HepG2 (cell line): ENCODE measurements around the gene TM4SF5. TPM values are rescaled to one million over a fixed set of nuclear protein-coding genes. Genes with fewer than 3 reads are reported as not detected.

Experiments
- ADNP ChIP-seq: sonication (generic); formaldehyde crosslinking; IDR thresholded peaks from 2 replicates; pipeline ENCODE4 v1.4.0; 2020; ENCODE audit warnings: missing genetic modification reagents
- CENPT ChIP-seq: sonication (generic); formaldehyde crosslinking; IDR thresholded peaks from 2 replicates; pipeline ENCODE4 v1.8.0; 2022; ENCODE audit warnings: low read depth, mild to moderate bottlenecking, moderate library complexity, missing genetic modification reagents
- CSRNP2 ChIP-seq: sonication (generic); formaldehyde crosslinking; conservative IDR thresholded peaks from 2 replicates; pipeline ENCODE4 v1.8.0; 2022; ENCODE audit warnings: low read depth, missing genetic modification reagents
- ERF ChIP-seq: IDR thresholded peaks from 2 replicates; pipeline ENCODE4 v1.6.1; 2018; ENCODE audit warnings: missing biosample characterization, missing genetic modification reagents
- ETV5 ChIP-seq: IDR thresholded peaks from 2 replicates; pipeline ENCODE4 v1.6.1; 2018; ENCODE audit warnings: missing biosample characterization, missing genetic modification reagents, inconsistent platforms, borderline replicate concordance
- HNF4A ChIP-seq: sonication (generic); formaldehyde crosslinking; IDR thresholded peaks from 2 replicates; pipeline ENCODE4 v1.4.0; 2020; ENCODE audit warnings: missing genetic modification reagents
- ISL2 ChIP-seq: sonication (generic); formaldehyde crosslinking; IDR thresholded peaks from 2 replicates; pipeline ENCODE4 v1.5.0; 2020; ENCODE audit warnings: missing genetic modification reagents
- MBNL3 ChIP-seq: fragments of 250-450 bp; sonication (Bioruptor Pico); conservative IDR thresholded peaks from 2 replicates; pipeline ENCODE4 v1.8.0; 2022; ENCODE audit warnings: mild to moderate bottlenecking, inconsistent platforms
- MTA1 ChIP-seq: sonication (generic); formaldehyde crosslinking; IDR thresholded peaks from 2 replicates; pipeline ENCODE4 v1.4.0; 2020; ENCODE audit warnings: missing genetic modification reagents, mild to moderate bottlenecking, borderline replicate concordance
- PHF20 ChIP-seq: sonication (generic); formaldehyde crosslinking; IDR thresholded peaks from 2 replicates; pipeline ENCODE4 v1.5.0; 2020; ENCODE audit warnings: mild to moderate bottlenecking, missing genetic modification reagents
- RNF219 ChIP-seq: sonication (generic); formaldehyde crosslinking; IDR thresholded peaks from 2 replicates; pipeline ENCODE4 v1.5.0; 2020; ENCODE audit warnings: mild to moderate bottlenecking, missing genetic modification reagents
- RXRB ChIP-seq: IDR thresholded peaks from 2 replicates; pipeline ENCODE4 v1.6.1; 2016; ENCODE audit warnings: borderline replicate concordance, missing genetic modification reagents, missing compliant biosample characterization
- ZFP36L2 ChIP-seq: sonication (generic); formaldehyde crosslinking; IDR thresholded peaks from 2 replicates; pipeline ENCODE4 v1.4.0; 2020; ENCODE audit warnings: missing genetic modification reagents
- ZHX1 ChIP-seq: sonication (generic); formaldehyde crosslinking; IDR thresholded peaks from 2 replicates; pipeline ENCODE4 v1.8.1; 2022; ENCODE audit warnings: low read depth, mild to moderate bottlenecking, missing genetic modification reagents
- ZKSCAN1 ChIP-seq: fragments of 150-350 bp; IDR thresholded peaks from 2 replicates; pipeline ENCODE4 v1.6.1; 2014; ENCODE audit warnings: low read length
- ZNF280B ChIP-seq: sonication (generic); formaldehyde crosslinking; IDR thresholded peaks from 2 replicates; pipeline ENCODE4 v1.5.0; 2020; ENCODE audit warnings: missing genetic modification reagents, mild to moderate bottlenecking, borderline replicate concordance
- ZNF362 ChIP-seq: sonication (generic); formaldehyde crosslinking; IDR thresholded peaks from 2 replicates; pipeline ENCODE4 v1.4.0; 2020; ENCODE audit warnings: missing genetic modification reagents, mild to moderate bottlenecking, borderline replicate concordance
- ZNF549 ChIP-seq: sonication (generic); formaldehyde crosslinking; IDR thresholded peaks from 2 replicates; pipeline ENCODE4 v1.5.0; 2020; ENCODE audit warnings: missing genetic modification reagents
- ZNF720 ChIP-seq: sonication (generic); formaldehyde crosslinking; IDR thresholded peaks from 2 replicates; pipeline ENCODE4 v1.4.0; 2020; ENCODE audit warnings: missing genetic modification reagents
- ZSCAN25 ChIP-seq: sonication (generic); formaldehyde crosslinking; IDR thresholded peaks from 2 replicates; pipeline ENCODE4 v1.8.0; 2022; ENCODE audit warnings: mild to moderate bottlenecking, missing genetic modification reagents
- polyA plus RNA-seq, 8 experiments: library from polyadenylated mRNA; depleted of rRNA in 3 of 8; stranded (reverse) in 7 of 8; unstranded in 1 of 8; fragments of >200 nt; fragmentation: Illumina TruSeq in 4 of 8; extraction: Trizol in 4 of 8; gene quantifications; 2 replicates each; pipeline versions ENCODE4 v1.2.1 to v1.2.3, GENCODE V29; 2011 to 2016; ENCODE audit warnings: low read depth in 4 of 8, missing spikeins in 1 of 8, mixed read lengths in 1 of 8; ENCODE audit not compliant: insufficient read depth in 1 of 8
- total RNA-seq, 5 experiments: library from RNA; depleted of rRNA; stranded (reverse); fragments of >200 nt; fragmentation: Illumina TruSeq; extraction: Trizol; gene quantifications; 2 replicates each; pipeline ENCODE4 v1.2.3, GENCODE V29; 2016; ENCODE audit warnings: low read depth in 1 of 5

TM4SF5 gene
- total and polyA plus RNA-seq, 2 of the 13 experiments (the other 11 are each of a cell fraction or from before 2014, with no cell fraction given): 30.1 to 126 TPM

- TF ChIP-seq ZHX1: no peak
- no peak for TF ChIP-seq ZNF720
- no peak for TF ChIP-seq MBNL3 (CRISPR knock-in tag)
- TF ChIP-seq PHF20 (CRISPR knock-in tag): no peak
- TF ChIP-seq CENPT (CRISPR knock-in tag): no peak
- no peak for TF ChIP-seq ZNF549 (CRISPR knock-in tag)
- TF ChIP-seq CSRNP2 (CRISPR knock-in tag): no peak
- peak; percentile 73; the same call in 1 of the 2 replicates for TF ChIP-seq ZNF280B
- TF ChIP-seq ZKSCAN1: no peak
- no peak for TF ChIP-seq RNF219 (CRISPR knock-in tag)
- TF ChIP-seq ERF (CRISPR knock-in tag): peak; percentile 67; the same call in 1 of the 2 replicates
- no peak for TF ChIP-seq ADNP (CRISPR knock-in tag)
- TF ChIP-seq ZSCAN25 (CRISPR knock-in tag): no peak
- no peak for TF ChIP-seq ZFP36L2 (CRISPR knock-in tag)
- TF ChIP-seq ZNF362 (CRISPR knock-in tag): no peak
- TF ChIP-seq ETV5 (CRISPR knock-in tag): no peak
- peak; percentile 82 for TF ChIP-seq RXRB
- peak; percentile 83 for TF ChIP-seq HNF4A
- TF ChIP-seq MTA1 (CRISPR knock-in tag): peak; percentile 82; the same call in 1 of the 2 replicates
- 0 out of 2 replicates have a peak, but pooled peaks have one; percentile 16 for TF ChIP-seq ISL2 (CRISPR knock-in tag)
Measured at GRCh38 chr17:4734857-4735475, 36.7 kb upstream of the TM4SF5 start (continued).
